ENCODE measurements around the gene IKBIP.

- no peak for TF ChIP-seq CTCF (IDR thresholded peaks at IDR 0.05)
- no peak for TF ChIP-seq POLR2A (IDR thresholded peaks at IDR 0.05)
- TF ChIP-seq EP300 (IDR thresholded peaks at IDR 0.05) = no peak
- TF ChIP-seq POLR2AphosphoS5 (IDR thresholded peaks at IDR 0.05) = peak in 1 of 4 donors; percentile 14
Observed at GRCh38 chr12:98594050-98594835, 50.3 kb downstream of the IKBIP start.

All from sigmoid colon (tissue), 4 donors.